ENCODE data around the gene UPK2. TPM values are rescaled to one million over a fixed set of nuclear protein-coding genes. Genes with fewer than 3 reads are reported as not detected.
A peak's percentile ranks its signal among the peaks of the same experiment; 100 is the strongest.

The UPK2 gene
- total and polyA plus RNA-seq, 10 donors = 0.09 to 0.13 TPM; not detected in 8

DNA sequence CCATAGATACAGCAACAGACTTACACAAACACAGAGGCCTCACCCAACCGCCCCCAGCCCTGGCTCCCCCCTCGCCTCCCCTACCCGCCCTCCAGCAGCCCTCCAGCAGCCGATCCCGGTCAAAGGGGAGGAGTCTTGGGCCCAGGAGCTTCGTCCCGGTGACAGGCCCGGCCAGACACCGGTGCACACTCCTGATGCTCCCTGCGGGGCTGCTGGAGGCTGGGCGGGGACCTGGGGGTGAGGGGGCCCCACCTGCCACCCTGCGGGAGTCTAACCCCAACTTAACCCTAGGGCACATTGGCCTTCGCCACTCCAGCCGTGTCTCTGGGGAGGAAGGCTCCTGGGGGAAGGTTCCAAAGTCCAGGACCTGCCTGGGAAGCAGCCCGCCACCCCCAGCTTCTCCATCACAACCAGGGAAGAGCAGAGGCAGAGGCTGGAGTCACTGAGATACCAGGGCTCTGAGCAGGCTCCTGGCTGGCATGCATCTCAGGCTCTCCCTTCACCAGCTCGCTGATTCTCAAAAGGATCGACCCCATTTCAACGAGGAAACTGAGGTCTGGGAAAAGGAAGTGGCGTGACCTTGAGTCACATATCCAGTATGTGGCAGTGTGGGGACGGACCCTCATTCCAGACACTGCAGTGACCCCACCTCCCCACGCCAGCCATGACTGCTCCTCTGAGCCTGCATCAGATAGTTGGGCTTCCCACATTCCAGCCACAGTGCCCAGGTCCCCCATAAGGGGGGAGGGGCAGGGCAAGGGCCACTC lies 44.8 kb upstream of the UPK2 start:
- peaks cover 0 to 8% (median 0%) of the 10 kb centered on the region in 7 donors for H3K27me3 ChIP-seq (replicated peaks in 1 of 7)
- intact Hi-C loops (cut with DNase I; ENCODE audit: low total_unique reads) = no loop called here
- TF ChIP-seq, protein P1, sequence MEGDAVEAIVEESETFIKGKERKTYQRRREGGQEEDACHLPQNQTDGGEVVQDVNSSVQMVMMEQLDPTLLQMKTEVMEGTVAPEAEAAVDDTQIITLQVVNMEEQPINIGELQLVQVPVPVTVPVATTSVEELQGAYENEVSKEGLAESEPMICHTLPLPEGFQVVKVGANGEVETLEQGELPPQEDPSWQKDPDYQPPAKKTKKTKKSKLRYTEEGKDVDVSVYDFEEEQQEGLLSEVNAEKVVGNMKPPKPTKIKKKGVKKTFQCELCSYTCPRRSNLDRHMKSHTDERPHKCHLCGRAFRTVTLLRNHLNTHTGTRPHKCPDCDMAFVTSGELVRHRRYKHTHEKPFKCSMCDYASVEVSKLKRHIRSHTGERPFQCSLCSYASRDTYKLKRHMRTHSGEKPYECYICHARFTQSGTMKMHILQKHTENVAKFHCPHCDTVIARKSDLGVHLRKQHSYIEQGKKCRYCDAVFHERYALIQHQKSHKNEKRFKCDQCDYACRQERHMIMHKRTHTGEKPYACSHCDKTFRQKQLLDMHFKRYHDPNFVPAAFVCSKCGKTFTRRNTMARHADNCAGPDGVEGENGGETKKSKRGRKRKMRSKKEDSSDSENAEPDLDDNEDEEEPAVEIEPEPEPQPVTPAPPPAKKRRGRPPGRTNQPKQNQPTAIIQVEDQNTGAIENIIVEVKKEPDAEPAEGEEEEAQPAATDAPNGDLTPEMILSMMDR (IDR thresholded peaks at IDR 0.05 in 8 of 11, conservative IDR thresholded peaks at IDR 0.05 in 3 of 11) = no peak
- no peak for TF ChIP-seq POLR2A (IDR thresholded peaks at IDR 0.05)
- TF ChIP-seq POLR2AphosphoS5 (IDR thresholded peaks at IDR 0.05) = no peak
- H3K27ac ChIP-seq = peak overlapping the region; percentile 80 to 98 (median 90)
- H3K4me3 ChIP-seq = peak overlapping the region in 5 of 8 donors; percentile 5 to 55 (median 20)
- DNase-seq = peak; percentile 80
- H3K4me1 ChIP-seq = peaks cover 72 to 100% (median 93%) of the 10 kb centered on the region in 6 donors
- no peaks in the 10 kb centered on the region for H3K9me3 ChIP-seq
- WGBS, 5 donors = 44 to 60% (median 48%) methylated on average over 11 to 21 of the region's 21 CpGs
- H3K36me3 ChIP-seq = peaks cover 0 to 25% (median 8%) of the 10 kb centered on the region in 6 donors

GRCh38 chr11:118911880-118912741 lies 44.0 kb upstream of the UPK2 start:
- Histone ChIP-seq H3K36me3 (peaks cover 0 to 21% (median 7%) of the 10 kb centered on the region in 6 donors), H3K4me3 (peak overlapping the region in 3 of 8 donors; percentile 20 to 55 (median 33)), H3K4me1 (peaks cover 79 to 100% (median 94%) of the 10 kb centered on the region in 6 donors), H3K9me3 (no peaks in the 10 kb centered on the region), H3K27ac (peak overlapping the region; percentile 84 to 98 (median 90)), H3K27me3 (replicated peaks in 1 of 7) (peaks cover 0 to 8% (median 0%) of the 10 kb centered on the region in 7 donors)
- TF ChIP-seq POLR2A (IDR thresholded peaks at IDR 0.05) = no peak
- no peak for TF ChIP-seq POLR2AphosphoS5 (IDR thresholded peaks at IDR 0.05)
- TF ChIP-seq, protein P1 (IDR thresholded peaks at IDR 0.05 in 8 of 11, conservative IDR thresholded peaks at IDR 0.05 in 3 of 11) = no peak
- intact Hi-C loops (cut with DNase I; ENCODE audit: low total_unique reads) = no loop called here
- peak; percentile 82 for DNase-seq
- 29 to 43% (median 41%) methylated on average over 21 to 23 of the region's 23 CpGs for WGBS, 5 donors

DNA sequence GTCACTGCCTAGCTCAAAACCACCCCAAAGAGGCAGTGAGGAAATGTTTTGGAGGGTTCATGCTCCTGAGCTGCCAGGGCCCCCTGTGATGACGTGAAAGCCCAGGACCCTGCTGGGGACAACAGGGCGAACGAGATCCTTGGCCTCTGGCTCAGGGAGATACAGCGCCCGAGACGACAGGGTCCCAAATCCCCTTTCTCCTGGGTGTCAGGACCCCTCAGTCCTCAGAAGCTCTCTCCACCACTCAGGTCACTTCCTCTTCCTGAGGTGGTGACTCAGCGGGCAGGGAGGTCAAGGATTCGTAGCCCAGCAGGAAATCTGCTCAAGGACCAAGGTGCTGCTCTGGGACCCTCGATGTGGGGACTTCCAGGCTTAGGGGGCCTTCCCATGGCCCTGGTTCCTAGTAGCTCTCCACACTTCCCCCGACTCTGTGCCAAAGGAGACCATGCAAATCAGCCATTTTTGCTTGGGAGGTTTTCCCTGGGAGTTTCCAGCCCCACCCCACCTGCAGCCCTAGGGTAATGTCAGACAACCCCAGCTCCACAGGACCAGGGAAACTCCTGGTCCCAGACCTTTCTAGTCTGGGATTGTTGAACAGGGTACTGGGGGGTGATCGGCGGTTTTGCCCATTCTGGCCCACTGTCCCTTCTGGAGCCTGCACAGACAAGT lies 43.2 kb upstream of the UPK2 start:
- intact Hi-C loops (cut with DNase I; ENCODE audit: low total_unique reads) = no loop called here

More for the DNA sequence above, 43.2 kb upstream of the UPK2 start:
- H3K36me3 ChIP-seq = peaks cover 0 to 14% (median 3%) of the 10 kb centered on the region in 6 donors
- H3K4me1 ChIP-seq = peaks cover 82 to 100% (median 95%) of the 10 kb centered on the region in 6 donors
- 14 to 28% (median 26%) methylated on average over 8 to 12 of the region's 12 CpGs for WGBS, 5 donors
- H3K27ac ChIP-seq = peak overlapping the region; percentile 84 to 98 (median 90)
- DNase-seq = peak; percentile 77
- peak overlapping the region in 3 of 8 donors; percentile 0 to 55 (median 6) for H3K4me3 ChIP-seq
- H3K27me3 ChIP-seq (replicated peaks in 1 of 7) = peaks cover 0 to 8% (median 0%) of the 10 kb centered on the region in 7 donors
- TF ChIP-seq POLR2AphosphoS5 (IDR thresholded peaks at IDR 0.05) = peak in 2 of 3 donors; percentile 11 to 28
- TF ChIP-seq, protein P1 (IDR thresholded peaks at IDR 0.05 in 8 of 11, conservative IDR thresholded peaks at IDR 0.05 in 3 of 11) = no peak
- no peak for TF ChIP-seq POLR2A (IDR thresholded peaks at IDR 0.05)
- no peaks in the 10 kb centered on the region for H3K9me3 ChIP-seq
